ENCODE results near the gene RAB13.
"Not testable (repeated sequence)": the region's sequence is repeated elsewhere in the genome, so short reads cannot be mapped to it uniquely, and the experiment has no call there.

RAB13 gene

DNA sequence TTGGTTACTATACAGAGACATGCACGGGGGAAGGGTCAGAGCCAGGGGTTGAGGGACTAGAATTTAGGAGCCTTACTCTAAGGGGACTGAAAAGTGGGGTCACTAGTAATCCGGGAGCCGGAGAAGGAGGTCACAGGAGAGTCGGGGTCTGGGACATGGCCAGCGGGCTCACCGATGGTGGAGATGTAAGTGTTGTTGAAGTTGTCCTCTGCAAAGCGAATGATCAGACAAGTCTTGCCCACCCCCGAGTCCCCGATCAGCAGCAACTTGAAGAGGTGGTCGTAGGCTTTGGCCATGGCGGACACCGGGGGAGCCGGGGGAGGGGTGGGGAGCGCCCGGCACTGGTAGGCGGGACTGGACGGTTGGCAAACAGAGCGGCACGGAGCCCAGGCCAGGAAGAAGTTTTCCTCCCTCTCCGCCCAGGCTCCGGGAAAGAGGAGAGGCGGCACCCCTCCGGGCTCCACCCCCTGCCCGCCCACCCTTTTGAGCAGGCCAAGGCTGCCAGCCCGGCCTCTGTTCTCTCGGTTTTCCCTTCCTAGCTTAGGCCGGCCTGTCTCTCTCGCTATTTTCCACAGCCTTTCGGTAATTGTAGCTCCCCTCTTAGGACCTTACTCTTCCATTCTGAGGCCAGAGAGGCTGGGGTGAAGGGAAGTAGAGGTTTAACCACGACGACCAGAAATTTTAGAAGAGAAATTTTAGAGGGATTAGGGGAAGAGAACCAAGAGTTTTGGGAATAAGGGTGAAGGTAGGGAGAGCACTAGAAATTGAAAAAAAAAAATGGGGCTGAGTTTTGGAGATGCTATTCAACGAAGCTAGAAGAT lies at the start of gene RAB13:
TSS of gene RAB13 (minus strand) at position 399 of the 821 bp plus-strand sequence. CDS start at position 296, 103 bp downstream.
- H3K27ac ChIP-seq, result peak within 1 kb of the TSS; percentile 86 to 90
- peak; percentile 96 for DNase-seq (ENCODE audit: low spot score)
- TF ChIP-seq, protein P1, sequence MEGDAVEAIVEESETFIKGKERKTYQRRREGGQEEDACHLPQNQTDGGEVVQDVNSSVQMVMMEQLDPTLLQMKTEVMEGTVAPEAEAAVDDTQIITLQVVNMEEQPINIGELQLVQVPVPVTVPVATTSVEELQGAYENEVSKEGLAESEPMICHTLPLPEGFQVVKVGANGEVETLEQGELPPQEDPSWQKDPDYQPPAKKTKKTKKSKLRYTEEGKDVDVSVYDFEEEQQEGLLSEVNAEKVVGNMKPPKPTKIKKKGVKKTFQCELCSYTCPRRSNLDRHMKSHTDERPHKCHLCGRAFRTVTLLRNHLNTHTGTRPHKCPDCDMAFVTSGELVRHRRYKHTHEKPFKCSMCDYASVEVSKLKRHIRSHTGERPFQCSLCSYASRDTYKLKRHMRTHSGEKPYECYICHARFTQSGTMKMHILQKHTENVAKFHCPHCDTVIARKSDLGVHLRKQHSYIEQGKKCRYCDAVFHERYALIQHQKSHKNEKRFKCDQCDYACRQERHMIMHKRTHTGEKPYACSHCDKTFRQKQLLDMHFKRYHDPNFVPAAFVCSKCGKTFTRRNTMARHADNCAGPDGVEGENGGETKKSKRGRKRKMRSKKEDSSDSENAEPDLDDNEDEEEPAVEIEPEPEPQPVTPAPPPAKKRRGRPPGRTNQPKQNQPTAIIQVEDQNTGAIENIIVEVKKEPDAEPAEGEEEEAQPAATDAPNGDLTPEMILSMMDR (IDR thresholded peaks at IDR 0.05), result no peak
- peak within 1 kb of the TSS; percentile 83 for H3K4me3 ChIP-seq

DNA sequence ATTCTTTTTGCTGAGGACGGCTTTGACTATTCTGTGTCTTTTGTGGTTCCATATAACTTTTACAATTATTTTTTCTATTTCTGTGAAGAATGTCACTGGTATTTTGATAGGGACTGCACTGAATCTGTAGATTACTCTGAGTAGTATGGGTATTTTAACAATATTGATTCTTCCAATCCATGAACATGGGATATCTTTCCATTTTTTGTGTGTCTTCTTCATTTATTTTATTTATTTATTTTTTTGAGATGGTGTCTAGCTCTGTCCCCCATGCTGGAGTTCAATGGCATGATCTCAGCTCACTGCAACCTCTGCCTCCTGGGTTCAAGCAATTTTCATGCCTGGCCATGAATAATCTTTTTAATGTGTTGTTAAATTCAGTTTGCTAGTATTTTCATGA lies 47.6 kb upstream of the RAB13 start:
- not testable (repeated sequence) for DNase-seq (ENCODE audit: low spot score); H3K27ac ChIP-seq; H3K4me3 ChIP-seq

DNA sequence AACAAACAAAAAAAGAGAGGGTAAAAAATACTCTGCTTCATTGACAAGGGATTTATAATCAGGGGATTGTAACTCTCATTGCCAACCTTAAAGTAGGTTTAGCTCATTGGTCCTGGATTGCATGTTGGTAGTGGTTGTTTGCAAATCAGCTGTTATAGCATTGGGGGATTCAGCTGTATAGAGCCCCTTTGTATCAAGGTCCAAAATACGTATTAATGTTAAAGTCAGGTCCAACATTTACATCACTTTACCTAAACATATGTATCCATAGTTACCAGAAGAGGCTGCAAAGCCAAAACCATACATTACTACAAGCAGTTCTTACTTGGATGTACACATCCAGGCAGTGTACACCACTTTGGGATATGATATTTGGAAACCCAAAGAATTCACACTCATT lies 33.8 kb upstream of the RAB13 start:
- DNase-seq (ENCODE audit: low spot score), result no peak
- H3K4me3 ChIP-seq, result no peak overlapping the region
- TF ChIP-seq, protein P1 (IDR thresholded peaks at IDR 0.05), result no peak
- no peak overlapping the region for H3K27ac ChIP-seq

DNA sequence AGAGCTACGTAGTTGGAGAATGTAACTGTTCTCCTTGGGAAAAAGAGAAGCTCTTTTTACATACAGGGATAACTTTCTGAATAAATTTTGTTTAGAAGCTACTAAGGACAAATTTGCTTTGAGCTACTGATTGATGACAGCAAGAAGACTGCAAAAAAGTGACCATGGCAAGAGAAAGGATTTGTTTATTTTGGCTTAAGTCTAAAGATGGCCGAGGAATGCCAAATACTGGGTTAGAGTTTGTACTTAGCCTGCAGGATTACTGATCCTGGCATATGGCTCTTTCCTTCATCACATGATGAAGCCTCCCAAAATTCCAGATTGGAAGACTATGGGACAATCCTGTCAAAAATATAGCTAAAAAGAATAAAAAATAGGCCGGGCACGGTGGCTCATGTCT lies 33.1 kb upstream of the RAB13 start:
- TF ChIP-seq, protein P1 (IDR thresholded peaks at IDR 0.05), result no peak
- DNase-seq (ENCODE audit: low spot score), result no peak
- H3K27ac ChIP-seq, result no peak overlapping the region
- H3K4me3 ChIP-seq, result no peak overlapping the region

DNA sequence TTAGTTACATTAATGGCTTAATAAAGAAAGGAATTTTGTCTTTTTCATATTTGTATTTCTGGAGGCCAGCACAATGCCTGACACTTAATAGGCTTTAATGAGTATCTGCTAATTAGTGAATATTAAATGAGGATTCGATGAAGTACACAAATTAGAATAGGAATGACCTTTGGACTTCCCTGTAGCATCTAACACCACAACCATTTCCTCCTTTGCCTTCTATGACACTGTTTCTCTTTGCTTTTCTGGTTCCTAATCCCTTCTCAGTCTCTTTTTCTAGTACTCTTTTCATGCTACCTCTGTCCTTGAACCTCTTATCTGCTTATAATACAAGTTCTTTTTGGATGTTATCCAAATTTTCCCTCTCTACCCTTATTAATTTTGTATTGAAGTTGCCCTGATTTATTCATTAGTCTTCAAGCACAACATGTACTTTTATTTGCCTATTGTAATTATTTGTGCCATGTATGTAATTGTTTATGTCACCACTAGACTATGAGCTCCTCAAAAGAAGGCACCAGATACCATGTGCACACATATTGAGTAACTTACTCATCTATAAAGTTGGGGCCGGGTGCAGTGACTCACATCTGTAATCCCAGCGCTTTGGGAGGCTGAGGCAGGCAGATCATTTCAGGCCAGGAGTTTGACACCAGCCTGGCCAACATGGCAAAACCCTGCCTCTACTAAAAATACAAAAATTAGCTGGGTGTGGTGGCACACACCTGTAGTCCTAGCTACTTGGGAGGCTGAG lies 28.2 kb upstream of the RAB13 start:
- TF ChIP-seq, protein P1 (IDR thresholded peaks at IDR 0.05), result no peak
- no peak overlapping the region for H3K27ac ChIP-seq
- DNase-seq (ENCODE audit: low spot score), result no peak
- no peak overlapping the region for H3K4me3 ChIP-seq

DNA sequence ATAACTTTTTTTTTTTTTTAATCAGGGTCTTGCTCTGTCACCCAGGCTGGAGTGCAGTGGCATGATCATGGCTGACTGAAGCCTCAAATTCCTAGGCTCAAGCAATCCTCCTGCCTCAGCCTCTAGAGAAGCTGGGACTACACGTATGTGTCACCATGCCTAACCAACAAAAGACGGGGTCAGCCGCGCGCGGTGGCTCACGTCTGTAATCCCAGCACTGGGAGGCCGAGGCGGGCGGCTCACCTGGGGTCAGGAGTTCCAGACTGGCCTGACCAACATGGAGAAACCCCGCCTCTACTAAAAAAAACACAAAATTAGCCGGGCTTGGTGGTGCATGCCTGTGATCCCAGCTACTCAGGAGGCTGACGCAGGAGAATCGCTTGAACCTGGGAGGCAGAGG lies 26.4 kb upstream of the RAB13 start:
- not testable (repeated sequence) for DNase-seq (ENCODE audit: low spot score); H3K27ac ChIP-seq; H3K4me3 ChIP-seq

DNA sequence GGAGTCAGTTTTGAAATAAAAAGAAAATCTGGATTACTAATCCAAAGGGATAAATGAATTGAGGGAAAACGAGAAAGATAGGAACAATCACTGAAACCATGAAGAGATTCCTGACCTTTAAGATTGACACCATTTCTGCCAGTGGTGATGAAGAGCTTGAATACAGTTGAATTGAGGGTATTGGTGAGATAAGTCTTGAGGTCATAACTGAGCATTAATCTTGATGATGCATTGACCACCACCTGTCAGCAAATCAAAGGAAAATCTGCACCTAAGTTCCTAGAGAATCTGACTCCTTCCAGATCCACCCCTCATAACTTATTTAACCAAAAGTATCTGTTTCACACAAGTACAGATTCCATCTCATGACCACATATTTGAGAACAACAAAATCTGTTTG lies 26.0 kb upstream of the RAB13 start:
- TF ChIP-seq, protein P1 (IDR thresholded peaks at IDR 0.05), result no peak
- no peak for DNase-seq (ENCODE audit: low spot score)

DNA sequence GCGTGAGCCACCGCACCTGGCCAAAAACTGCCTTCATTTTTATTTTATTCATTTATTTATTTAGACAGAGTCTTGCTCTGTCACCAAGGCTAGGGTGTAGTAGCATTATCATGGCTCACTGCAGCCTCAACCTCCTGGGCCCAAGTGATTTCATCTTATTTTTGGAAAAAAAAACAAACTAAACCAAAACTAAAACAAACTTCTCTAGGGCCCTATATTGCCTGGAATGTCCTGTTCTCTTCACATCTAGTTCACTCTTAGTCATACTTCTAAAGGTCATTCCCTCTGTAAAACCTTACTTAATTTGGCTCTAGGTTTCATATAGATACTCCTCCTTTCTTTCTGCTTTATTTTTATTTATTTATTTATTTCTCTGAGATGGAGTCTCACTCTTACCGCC lies 20.0 kb upstream of the RAB13 start:
- Histone ChIP-seq H3K27ac (peak overlapping the region in 1 of 2 donors; percentile 66), H3K4me3 (no peak overlapping the region)
- no peak for DNase-seq (ENCODE audit: low spot score)
- TF ChIP-seq, protein P1 (IDR thresholded peaks at IDR 0.05), result no peak

More for the DNA sequence above, 26.0 kb upstream of the RAB13 start:
- Histone ChIP-seq H3K27ac (no peak overlapping the region), H3K4me3 (no peak overlapping the region)

Data from coronary artery (tissue), 2 donors.